Testis (tissue), 3 donors: ENCODE measurements around the gene CYP27C1. TPM values are rescaled to one million over a fixed set of nuclear protein-coding genes. Genes with fewer than 3 reads are reported as not detected.
A peak's percentile ranks its signal among the peaks of the same experiment; 100 is the strongest.

Experiments used
- DNase-seq: peaks from one replicate; pipeline ENCODE4 v3.0.0-alpha.2; 2019
- H3K27ac ChIP-seq, 2 donors: fragments of 200-600 bp; sonication (generic); one replicate each; pipeline ENCODE4 v1.5.1; 2019
- H3K27me3 ChIP-seq: fragments of 200-600 bp; sonication (generic); one replicate; pipeline ENCODE4 v1.5.1; 2019
- H3K36me3 ChIP-seq: fragments of 200-600 bp; sonication (generic); one replicate; pipeline ENCODE4 v1.5.1; 2017; ENCODE audit warnings: low read depth; ENCODE audit errors: missing control alignments
- H3K4me1 ChIP-seq: fragments of 200-600 bp; sonication (generic); one replicate; pipeline ENCODE4 v1.5.1; 2019
- H3K4me3 ChIP-seq, 2 donors: fragments of 200-600 bp; sonication (generic); one replicate each; pipeline ENCODE4 v1.5.1; 2017 to 2019
- H3K9me3 ChIP-seq: fragments of 200-600 bp; sonication (generic); one replicate; pipeline ENCODE4 v1.5.1; 2017
- CTCF ChIP-seq, 3 experiments: fragments of 450-650 bp in 2 of 3; fragments of 200-600 bp in 1 of 3; sonication (generic) in 1 of 3; IDR thresholded peaks; one replicate each; pipeline ENCODE4 v1.5.1; 2016 to 2019; ENCODE audit warnings: antibody characterized with exemption in 3 of 3, mild to moderate bottlenecking in 2 of 3, moderate library complexity in 1 of 3
- POLR2A ChIP-seq: fragments of 450-650 bp; IDR thresholded peaks from one replicate; pipeline ENCODE4 v1.6.1; 2017; ENCODE audit warnings: antibody characterized with exemption, mild to moderate bottlenecking, moderate library complexity
- WGBS, 2 donors: methylation state at CpG; one replicate each; pipeline ENCODE4 v1.1.5; 2018; 5-methylcytosine and 5-hydroxymethylcytosine counted together
- intact Hi-C: fragments of 100-400 bp; cut with DNase I; formaldehyde crosslinking; loops from one replicate; pipeline ENCODE4 v1.15.1; 2023; ENCODE audit warnings: low total_unique reads
- polyA plus RNA-seq: library from polyadenylated mRNA; stranded (reverse); fragments of 350-450 nt; fragmentation: Illumina TruSeq; extraction: RNeasy Lipid Tissue Mini Kit (QIAGEN cat#74804); gene quantifications from one replicate; pipeline ENCODE4 v1.2.3, GENCODE V29; 2014; ENCODE audit warnings: low read depth, low replicate concordance; ENCODE audit not compliant: insufficient read depth
- total RNA-seq, 2 donors: library from RNA; depleted of rRNA; stranded (reverse); fragments of >200 nt; gene quantifications; one replicate each; pipeline ENCODE4 v1.2.3, GENCODE V29; 2016

Gene CYP27C1
- total and polyA plus RNA-seq, 3 donors from 2014 or later: 0.47 to 0.55 (median 0.50) TPM

DNA sequence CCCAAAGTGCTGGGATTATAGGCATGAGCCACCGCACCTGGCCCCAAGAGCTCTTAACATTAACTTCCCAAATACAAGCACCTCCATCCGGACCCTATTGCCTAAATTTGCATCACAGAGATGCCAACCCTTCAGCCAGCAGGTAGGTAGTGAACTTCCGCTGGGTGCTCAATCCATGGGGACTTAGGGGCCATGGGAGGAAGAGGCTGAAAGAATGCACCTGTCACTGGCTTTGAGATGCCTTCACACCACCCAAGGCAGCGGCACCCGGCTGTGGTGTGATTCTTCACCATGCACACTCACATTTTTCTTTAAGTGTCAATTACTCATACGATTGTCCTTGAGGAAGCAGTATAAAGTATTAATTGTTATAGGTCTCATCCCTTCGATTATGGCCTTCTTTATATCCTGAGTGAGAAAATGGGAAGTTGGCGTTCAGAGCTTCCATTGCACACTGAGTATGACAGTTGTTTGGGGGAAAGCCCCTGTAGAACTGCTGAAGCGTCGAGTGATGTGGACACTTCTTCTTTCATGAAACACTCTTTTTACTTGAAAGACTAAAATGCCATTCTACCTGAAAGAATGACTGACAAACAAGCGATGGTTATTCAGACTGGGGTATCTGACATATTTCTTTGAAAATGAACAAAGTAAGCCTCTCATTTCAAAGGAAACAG, 61.3 kb downstream of the CYP27C1 start:
- Histone ChIP-seq H3K27ac (no peak overlapping the region), H3K4me1 (peaks cover 3% of the 10 kb centered on the region), H3K27me3 (no peaks in the 10 kb centered on the region), H3K9me3 (no peaks in the 10 kb centered on the region), H3K4me3 (no peak overlapping the region), H3K36me3 (no peaks in the 10 kb centered on the region)
- WGBS, 2 donors: 81 to 90% methylated on average over 11 of the region's 11 CpGs
- DNase-seq: no peak
- TF ChIP-seq POLR2A: no peak
- no peak for TF ChIP-seq CTCF (IDR thresholded peaks at IDR 0.05)
- intact Hi-C loops: no loop called here

DNA sequence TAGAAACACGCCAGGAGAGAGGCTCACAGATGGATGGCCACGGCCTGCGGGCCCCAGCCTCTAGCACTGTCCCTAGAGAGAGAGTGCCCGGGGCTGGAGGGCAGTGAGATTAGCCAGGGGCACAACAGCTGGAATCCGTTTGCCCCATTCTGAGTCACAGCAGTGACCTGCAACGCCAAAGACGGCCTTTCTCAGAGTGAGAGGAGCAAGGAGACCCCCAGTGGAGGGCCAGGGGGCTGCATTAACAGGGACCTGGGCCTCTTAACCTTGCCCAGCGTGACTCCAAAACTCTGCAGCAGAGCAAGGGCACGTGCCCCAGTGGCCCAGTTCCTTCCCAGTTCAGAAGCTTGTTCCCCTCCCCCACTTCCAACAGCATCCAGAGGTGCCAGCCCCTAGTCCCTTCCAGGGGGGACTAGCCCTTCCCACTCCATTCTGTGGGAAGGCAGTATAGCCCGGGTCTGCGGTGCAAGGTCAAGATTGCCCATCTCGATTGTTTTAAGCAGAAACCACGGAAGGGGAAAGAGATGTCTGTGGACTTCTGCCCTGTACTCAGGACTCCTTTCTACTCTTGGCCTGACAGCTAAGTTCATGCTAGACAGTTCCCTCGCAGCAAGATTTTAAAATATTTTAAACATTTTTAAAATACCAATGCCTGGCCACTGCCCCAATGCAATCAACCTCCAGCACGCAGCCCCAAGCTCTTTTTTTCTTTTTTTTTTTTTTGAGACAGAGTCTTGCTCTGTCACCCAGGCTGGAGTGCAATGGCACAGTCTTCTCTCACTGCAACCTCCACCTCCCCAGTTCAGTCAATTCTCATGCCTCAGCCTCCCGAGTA, 62.2 kb downstream of the CYP27C1 start:
- Histone ChIP-seq H3K4me1 (peaks cover 3% of the 10 kb centered on the region), H3K27me3 (no peaks in the 10 kb centered on the region), H3K36me3 (no peaks in the 10 kb centered on the region), H3K9me3 (no peaks in the 10 kb centered on the region), H3K27ac (no peak overlapping the region), H3K4me3 (no peak overlapping the region)
- 76 to 79% methylated on average over 10 to 16 of the region's 16 CpGs for WGBS, 2 donors
- no peak for DNase-seq
- TF ChIP-seq CTCF (IDR thresholded peaks at IDR 0.05): no peak
- intact Hi-C loops: no loop called here

DNA sequence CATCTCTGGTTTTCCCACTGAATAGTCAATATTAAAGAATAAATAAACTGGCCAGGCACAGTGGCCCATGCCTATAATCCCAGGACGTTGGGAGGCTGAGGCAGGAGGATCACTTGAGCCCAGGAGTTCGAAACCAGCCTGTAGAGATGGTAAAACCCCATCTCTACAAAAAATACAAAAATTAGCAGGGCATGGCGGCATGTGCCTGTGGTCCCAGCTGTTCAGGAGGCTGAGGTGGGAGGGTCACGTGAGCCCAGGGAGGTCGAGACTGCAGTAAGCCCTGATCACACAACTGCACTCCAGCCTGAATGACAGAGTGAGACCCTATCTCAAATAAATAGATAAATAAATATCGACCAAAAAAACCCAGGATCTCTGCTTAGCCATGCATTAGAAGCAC, 63.0 kb downstream of the CYP27C1 start:
- no peak overlapping the region for H3K4me3 ChIP-seq
- H3K27ac ChIP-seq: no peak overlapping the region
- no peaks in the 10 kb centered on the region for H3K27me3 ChIP-seq
- intact Hi-C loops: no loop called here
- H3K9me3 ChIP-seq: no peaks in the 10 kb centered on the region
- TF ChIP-seq CTCF (IDR thresholded peaks at IDR 0.05) (no peak), POLR2A (no peak)
- no peaks in the 10 kb centered on the region for H3K36me3 ChIP-seq
- 88 to 91% methylated on average over 6 of the region's 6 CpGs for WGBS, 2 donors
- no peak for DNase-seq
- peaks cover 3% of the 10 kb centered on the region for H3K4me1 ChIP-seq

DNA sequence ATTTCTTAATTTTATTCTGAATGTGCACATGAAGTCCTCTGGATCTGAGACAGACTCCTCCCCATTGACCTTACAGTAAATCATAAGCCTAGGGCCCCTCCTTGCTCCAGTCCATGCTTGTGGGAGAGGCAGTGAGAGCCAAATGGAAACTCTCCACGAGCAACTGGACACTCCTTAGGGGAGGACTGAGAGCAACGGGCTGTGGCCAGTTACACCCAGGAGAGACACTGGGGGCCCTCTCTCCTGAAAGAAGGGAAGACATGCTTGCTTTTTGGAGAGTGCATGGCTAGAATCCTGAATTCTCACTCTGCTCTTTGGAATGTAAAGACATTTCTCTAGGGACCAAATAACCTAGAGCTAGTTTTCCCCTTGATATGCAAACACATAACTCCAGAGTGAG, 64.2 kb downstream of the CYP27C1 start:
- DNase-seq: peak; percentile 75

More for the DNA sequence above, 64.2 kb downstream of the CYP27C1 start:
- Histone ChIP-seq H3K27ac (no peak overlapping the region), H3K9me3 (no peaks in the 10 kb centered on the region), H3K4me1 (peaks cover 3% of the 10 kb centered on the region), H3K27me3 (no peaks in the 10 kb centered on the region), H3K4me3 (no peak overlapping the region), H3K36me3 (no peaks in the 10 kb centered on the region)
- TF ChIP-seq CTCF (IDR thresholded peaks at IDR 0.05): no peak
- no peak for TF ChIP-seq POLR2A
- WGBS, 2 donors: 22 to 32% methylated on average over 2 of the region's 2 CpGs
- intact Hi-C loops: no loop called here
